Thyroid gland (tissue), 4 donors: Measurements from ENCODE around the gene ERCC1. TPM values are rescaled to one million over a fixed set of nuclear protein-coding genes. Genes with fewer than 3 reads are reported as not detected.
"Not testable (repeated sequence)": the region's sequence is repeated elsewhere in the genome, so short reads cannot be mapped to it uniquely, and the experiment has no call there.

Source experiments
- DNase-seq, 2 donors: peaks; one replicate each; pipeline ENCODE4 v3.0.0-alpha.2; 2019
- H3K27ac ChIP-seq, 3 donors: fragments of 200-600 bp; sonication (generic); 1 replicate in 2 of 3; 2 replicates in 1 of 3; pipeline ENCODE4 v1.5.1; 2016 to 2019; ENCODE audit warnings: mild to moderate bottlenecking in 1 of 3, moderate library complexity in 1 of 3
- H3K27me3 ChIP-seq: fragments of 200-600 bp; sonication (generic); one replicate; pipeline ENCODE4 v1.5.1; 2019
- H3K36me3 ChIP-seq, 2 donors: fragments of 200-600 bp; sonication (generic); one replicate each; pipeline ENCODE4 v1.5.1; 2016 to 2019
- H3K4me1 ChIP-seq, 2 donors: fragments of 200-600 bp; sonication (generic); one replicate each; pipeline ENCODE4 v1.5.1; 2017 to 2019
- H3K4me3 ChIP-seq, 3 donors: fragments of 200-600 bp; sonication (generic); replicated peaks in 1 of 3; 1 replicate in 2 of 3; 2 replicates in 1 of 3; pipeline ENCODE4 v1.5.1; 2016; ENCODE audit warnings: mild to moderate bottlenecking in 1 of 3
- H3K9me3 ChIP-seq: fragments of 200-600 bp; sonication (generic); one replicate; pipeline ENCODE4 v1.5.1; 2017
- CTCF ChIP-seq, 6 experiments: fragments of 200-600 bp in 3 of 6; fragments of 450-650 bp in 3 of 6; sonication (generic) in 3 of 6; IDR thresholded peaks; one replicate each; pipeline ENCODE4 v1.5.1; 2016 to 2019; ENCODE audit warnings: antibody characterized with exemption in 6 of 6, mild to moderate bottlenecking in 2 of 6, inconsistent platforms in 1 of 6, moderate library complexity in 1 of 6
- POLR2A ChIP-seq, 2 donors: fragments of 450-650 bp; IDR thresholded peaks; one replicate each; pipeline ENCODE4 v1.6.1; 2017; ENCODE audit warnings: antibody characterized with exemption in 2 of 2, mild to moderate bottlenecking in 2 of 2, moderate library complexity in 1 of 2
- WGBS, 2 donors: methylation state at CpG; one replicate each; pipeline ENCODE4 v1.1.5; 2017; 5-methylcytosine and 5-hydroxymethylcytosine counted together
- intact Hi-C: fragments of 100-400 bp; cut with DNase I; formaldehyde crosslinking; loops from one replicate; pipeline ENCODE4 v1.15.1; 2023
- total RNA-seq, 4 donors: library from RNA; depleted of rRNA; stranded (reverse); fragments of >200 nt; gene quantifications; one replicate each; pipeline ENCODE4 v1.2.3, GENCODE V29; 2016

The ERCC1 gene
- total RNA-seq, 4 donors from 2014 or later, result 89.1 to 157 (median 113) TPM

GRCh38 chr19:45437328-45437727 lies 13.6 kb upstream of the ERCC1 start:
- WGBS, 2 donors, result 83 to 85% methylated on average over 3 of the region's 3 CpGs

GRCh38 chr19:45432543-45432942 lies 8.8 kb upstream of the ERCC1 start:
- H3K4me1 ChIP-seq, result not testable (repeated sequence)

More at GRCh38 chr19:45437328-45437727, 13.6 kb upstream of the ERCC1 start:
- Histone ChIP-seq H3K9me3 (no peaks in the 10 kb centered on the region), H3K27me3 (no peaks in the 10 kb centered on the region), H3K4me1 (peaks cover 0 to 5% of the 10 kb centered on the region in 2 donors), H3K36me3 (no peaks in the 10 kb centered on the region), H3K4me3 (no peak overlapping the region), H3K27ac (no peak overlapping the region)
- intact Hi-C loops, result no loop called here
- DNase-seq, result no peak
- TF ChIP-seq CTCF (IDR thresholded peaks at IDR 0.05), result no peak
- TF ChIP-seq POLR2A (IDR thresholded peaks at IDR 0.05), result no peak

GRCh38 chr19:45431008-45431407 lies 7.3 kb upstream of the ERCC1 start:
- H3K4me1 ChIP-seq, H3K36me3 ChIP-seq, H3K27me3 ChIP-seq, intact Hi-C loops, H3K9me3 ChIP-seq, H3K4me3 ChIP-seq, H3K27ac ChIP-seq, DNase-seq: not testable (repeated sequence)
- 60 to 67% methylated on average over 8 to 9 of the region's 9 CpGs for WGBS, 2 donors

More at GRCh38 chr19:45432543-45432942, 8.8 kb upstream of the ERCC1 start:
- DNase-seq, H3K27ac ChIP-seq, H3K9me3 ChIP-seq, H3K36me3 ChIP-seq, H3K4me3 ChIP-seq, H3K27me3 ChIP-seq, intact Hi-C loops: not testable (repeated sequence)
- WGBS, 2 donors, result 93 to 96% methylated on average over 8 of the region's 8 CpGs

- H3K9me3 ChIP-seq, H3K27me3 ChIP-seq, H3K4me3 ChIP-seq, DNase-seq, H3K27ac ChIP-seq, intact Hi-C loops, H3K36me3 ChIP-seq: not testable (repeated sequence)
- H3K4me1 ChIP-seq, result peaks cover 10 to 17% of the 10 kb centered on the region in 2 donors
- WGBS, 2 donors, result 84 to 86% methylated on average over 11 of the region's 11 CpGs
These were observed 6.2 kb upstream of the ERCC1 start for GRCh38 chr19:45429896-45430295.

- TF ChIP-seq CTCF (IDR thresholded peaks at IDR 0.05), result peak in 3 of 6 experiments; percentile 10 to 36 (median 20)
- TF ChIP-seq POLR2A (IDR thresholded peaks at IDR 0.05), result no peak
These were observed 4.9 kb upstream of the ERCC1 start for GRCh38 chr19:45428384-45429231.

GRCh38 chr19:45424191-45425058 lies 708 bp upstream of the ERCC1 start:
- peak overlapping the region in 1 of 3 donors; percentile 44 for H3K4me3 ChIP-seq
- DNase-seq, result peak; percentile 56
- no peaks in the 10 kb centered on the region for H3K36me3 ChIP-seq
- H3K27me3 ChIP-seq, result no peaks in the 10 kb centered on the region
- 16 to 17% methylated on average over 24 of the region's 24 CpGs for WGBS, 2 donors
- TF ChIP-seq POLR2A (IDR thresholded peaks at IDR 0.05), result no peak
- no peak for TF ChIP-seq CTCF (IDR thresholded peaks at IDR 0.05)
- peaks cover 17 to 29% of the 10 kb centered on the region in 2 donors for H3K4me1 ChIP-seq
- H3K27ac ChIP-seq, result peak overlapping the region; percentile 58 to 90 (median 88)
- no peaks in the 10 kb centered on the region for H3K9me3 ChIP-seq
- intact Hi-C loops, result no loop called here

More at GRCh38 chr19:45428384-45429231, 4.9 kb upstream of the ERCC1 start:
- H3K4me3 ChIP-seq, result peak overlapping the region in 2 of 3 donors; percentile 2 to 42
- WGBS, 2 donors, result 2 to 5% methylated on average over 30 to 47 of the region's 73 CpGs
- no peaks in the 10 kb centered on the region for H3K27me3 ChIP-seq
- H3K36me3 ChIP-seq, result no peaks in the 10 kb centered on the region
- H3K4me1 ChIP-seq, result peaks cover 10 to 17% of the 10 kb centered on the region in 2 donors
- no peaks in the 10 kb centered on the region for H3K9me3 ChIP-seq
- H3K27ac ChIP-seq, result peak overlapping the region; percentile 6 to 68 (median 53)
- DNase-seq, result peak; percentile 23 to 39
- intact Hi-C loops, result no loop called here
